ENCODE data around the gene IGFBPL1. TPM values are rescaled to one million over a fixed set of nuclear protein-coding genes. Genes with fewer than 3 reads are reported as not detected.
"Not testable (repeated sequence)": the region's sequence is repeated elsewhere in the genome, so short reads cannot be mapped to it uniquely, and the experiment has no call there.

Gene IGFBPL1
- total RNA-seq, 1 donor from 2014 or later = not detected

GRCh38 chr9:38387751-38388150 lies 36.5 kb downstream of the IGFBPL1 start:
- ATAC-seq (ENCODE audit: poor library complexity) (no peak), DNase-seq (no peak)
- intact Hi-C loops (cut with DNase I) = loop anchor here (10.0 kb wide), 1 partner anchor 643 kb away; no protein-coding TSS in a partner anchor

- ATAC-seq (ENCODE audit: poor library complexity) (no peak), DNase-seq (no peak)
- intact Hi-C loops (cut with DNase I) = loop anchor here (10.0 kb wide), 1 partner anchor 642 kb away; no protein-coding TSS in a partner anchor
Observed at GRCh38 chr9:38387066-38387465, 37.2 kb downstream of the IGFBPL1 start.

- ATAC-seq (ENCODE audit: poor library complexity) (no peak), DNase-seq (no peak)
- intact Hi-C loops (cut with DNase I) = loop anchor here (10.0 kb wide), 1 partner anchor 642 kb away; no protein-coding TSS in a partner anchor
Observed at GRCh38 chr9:38386319-38386895, 37.8 kb downstream of the IGFBPL1 start.

- intact Hi-C loops (cut with DNase I) = loop anchor here (10.0 kb wide), 1 partner anchor 641 kb away; no protein-coding TSS in a partner anchor
- ATAC-seq (ENCODE audit: poor library complexity) (no peak), DNase-seq (no peak)
Observed at GRCh38 chr9:38385896-38386295, 38.4 kb downstream of the IGFBPL1 start.

- no peak for ATAC-seq (ENCODE audit: poor library complexity)
- intact Hi-C loops (cut with DNase I) = loop anchor here (10.0 kb wide), 1 partner anchor 640 kb away; no protein-coding TSS in a partner anchor
- no peak for DNase-seq
Observed at GRCh38 chr9:38384990-38385848, 39.0 kb downstream of the IGFBPL1 start.

- no peak for ATAC-seq (ENCODE audit: poor library complexity)
- DNase-seq = no peak
- intact Hi-C loops (cut with DNase I) = loop anchor here (10.0 kb wide), 1 partner anchor 637 kb away; no protein-coding TSS in a partner anchor
Observed at GRCh38 chr9:38382141-38382540, 42.1 kb downstream of the IGFBPL1 start.

- DNase-seq (no peak), ATAC-seq (ENCODE audit: poor library complexity) (peak; percentile 22)
- intact Hi-C loops (cut with DNase I) = loop anchor here (10.0 kb wide), 1 partner anchor 636 kb away; no protein-coding TSS in a partner anchor
Observed at GRCh38 chr9:38380872-38381534, 43.3 kb downstream of the IGFBPL1 start.

GRCh38 chr9:38380230-38380871 lies 43.9 kb downstream of the IGFBPL1 start:
- DNase-seq (no peak), ATAC-seq (ENCODE audit: poor library complexity) (no peak)
- intact Hi-C loops (cut with DNase I) = loop anchor here (10.0 kb wide), 1 partner anchor 636 kb away; no protein-coding TSS in a partner anchor

- intact Hi-C loops (cut with DNase I) = loop anchor here (10.0 kb wide), 1 partner anchor 57 kb away; no protein-coding TSS in a partner anchor
- ATAC-seq (ENCODE audit: poor library complexity); DNase-seq: not testable (repeated sequence)
Observed at GRCh38 chr9:38377336-38378083, 46.7 kb downstream of the IGFBPL1 start.

GRCh38 chr9:38376021-38376670 lies 48.1 kb downstream of the IGFBPL1 start:
- intact Hi-C loops (cut with DNase I) = loop anchor here (10.0 kb wide), 1 partner anchor 59 kb away; no protein-coding TSS in a partner anchor
- ATAC-seq (ENCODE audit: poor library complexity) (no peak), DNase-seq (no peak)

- ATAC-seq (ENCODE audit: poor library complexity) (no peak), DNase-seq (no peak)
- intact Hi-C loops (cut with DNase I) = loop anchor here (10.0 kb wide), 1 partner anchor 59 kb away; no protein-coding TSS in a partner anchor
Observed at GRCh38 chr9:38375572-38375963, 48.7 kb downstream of the IGFBPL1 start.

- DNase-seq (no peak), ATAC-seq (ENCODE audit: poor library complexity) (no peak)
- intact Hi-C loops (cut with DNase I) = loop anchor here (10.0 kb wide), 1 partner anchor 60 kb away; no protein-coding TSS in a partner anchor
Observed at GRCh38 chr9:38374847-38375571, 49.2 kb downstream of the IGFBPL1 start.

GRCh38 chr9:38373679-38374078 lies 50.6 kb downstream of the IGFBPL1 start:
- ATAC-seq (ENCODE audit: poor library complexity) (no peak), DNase-seq (no peak)
- intact Hi-C loops (cut with DNase I) = loop anchor here (10.0 kb wide), 1 partner anchor 61 kb away; no protein-coding TSS in a partner anchor

- intact Hi-C loops (cut with DNase I) = loop anchor here (10.0 kb wide), 1 partner anchor 62 kb away; no protein-coding TSS in a partner anchor
- ATAC-seq (ENCODE audit: poor library complexity) (no peak), DNase-seq (no peak)
Observed at GRCh38 chr9:38372762-38373619, 51.3 kb downstream of the IGFBPL1 start.

GRCh38 chr9:38371495-38371894 lies 52.8 kb downstream of the IGFBPL1 start:
- ATAC-seq (ENCODE audit: poor library complexity) (peak; percentile 52), DNase-seq (no peak)
- intact Hi-C loops (cut with DNase I) = loop anchor here (10.0 kb wide), 1 partner anchor 63 kb away; no protein-coding TSS in a partner anchor
